GM10248 (cell line): Measurements from ENCODE around the gene GABPB2.

Experiments used
- CTCF ChIA-PET: fragments of 300-600 bp; sonication (Branson Sonifier 250); formaldehyde crosslinking; extraction: SDS; loops from one replicate; lab custom pipeline; 2021; ENCODE audit warnings: antibody characterized with exemption; lab: Yijun Ruan, JAX
- POLR2A ChIA-PET: fragments of 350-650 bp; sonication (Branson Sonifier 250); formaldehyde crosslinking; extraction: SDS; loops from one replicate; lab custom pipeline; 2020; ENCODE audit warnings: antibody characterized with exemption; lab: Yijun Ruan, JAX
- DNase-seq: peaks from one replicate; pipeline ENCODE4 v3.0.0; 2012; ENCODE audit errors: extremely low spot score
- CTCF ChIP-seq: IDR thresholded peaks from 2 replicates; pipeline ENCODE4 v1.5.1; 2012; ENCODE audit warnings: mild to moderate bottlenecking, low read depth; ENCODE audit errors: extremely low read depth, missing control alignments, control extremely low read depth

GABPB2 gene

GRCh38 chr1:151142411-151143056 is 72.0 kb downstream of the GABPB2 start:
- POLR2A ChIA-PET: no interaction called here

GRCh38 chr1:151143057-151143435 is 72.5 kb downstream of the GABPB2 start:
- no peak for DNase-seq
- no peak for TF ChIP-seq CTCF
- CTCF ChIA-PET: interaction anchor here (1.1 to 7.5 kb wide), 6 partner anchors 9 to 46 kb away, joined by 3 to 56 read pairs (median 11); partner anchors contain the start of gene TNFAIP8L2
- POLR2A ChIA-PET: interaction anchor here (0.6 kb wide), 1 partner anchor 117 kb away, joined by 4 read pairs; no protein-coding TSS in a partner anchor

More at GRCh38 chr1:151142411-151143056, 72.0 kb downstream of the GABPB2 start:
- CTCF ChIA-PET: interaction anchor here (1.1 to 7.5 kb wide), 7 partner anchors 8 to 45 kb away, joined by 3 to 56 read pairs (median 9); partner anchors contain the start of gene TNFAIP8L2
- TF ChIP-seq CTCF: no peak
- no peak for DNase-seq

- no peak for DNase-seq
- CTCF ChIA-PET: interaction anchor here (3.0 to 7.5 kb wide), 3 partner anchors 12 to 44 kb away, joined by 18 to 56 read pairs (median 19); partner anchors contain the start of gene TNFAIP8L2
- no peak for TF ChIP-seq CTCF
- POLR2A ChIA-PET: no interaction called here
Observed at GRCh38 chr1:151143986-151144385, 73.4 kb downstream of the GABPB2 start.

- TF ChIP-seq CTCF: no peak
- CTCF ChIA-PET: interaction anchor here (3.0 to 7.5 kb wide), 3 partner anchors 11 to 45 kb away, joined by 18 to 56 read pairs (median 19); partner anchors contain the start of gene TNFAIP8L2
- POLR2A ChIA-PET: interaction anchor here (0.5 to 0.9 kb wide), 2 partner anchors 101 to 294 kb away, joined by 3 to 4 read pairs; no protein-coding TSS in a partner anchor
- no peak for DNase-seq
Observed at GRCh38 chr1:151144474-151145303, 74.1 kb downstream of the GABPB2 start.

- CTCF ChIA-PET: interaction anchor here (4.3 to 7.5 kb wide), 2 partner anchors 11 to 45 kb away, joined by 19 to 56 read pairs; partner anchors contain the start of gene TNFAIP8L2
- DNase-seq: no peak
- POLR2A ChIA-PET: interaction anchor here (0.5 to 0.9 kb wide), 2 partner anchors 102 to 293 kb away, joined by 3 to 4 read pairs; no protein-coding TSS in a partner anchor
- TF ChIP-seq CTCF: no peak
Observed at GRCh38 chr1:151145304-151146071, 74.9 kb downstream of the GABPB2 start.
